Limb (tissue), 2 donors: ENCODE measurements around the gene DOP1B.
"Not testable (repeated sequence)": the region's sequence is repeated elsewhere in the genome, so short reads cannot be mapped to it uniquely, and the experiment has no call there.

Source experiments
- DNase-seq, 2 donors: peaks; one replicate each; pipeline ENCODE4 v3.0.0-alpha.2; 2016; ENCODE audit errors: extremely low spot score in 2 of 2

The DOP1B gene

DNA sequence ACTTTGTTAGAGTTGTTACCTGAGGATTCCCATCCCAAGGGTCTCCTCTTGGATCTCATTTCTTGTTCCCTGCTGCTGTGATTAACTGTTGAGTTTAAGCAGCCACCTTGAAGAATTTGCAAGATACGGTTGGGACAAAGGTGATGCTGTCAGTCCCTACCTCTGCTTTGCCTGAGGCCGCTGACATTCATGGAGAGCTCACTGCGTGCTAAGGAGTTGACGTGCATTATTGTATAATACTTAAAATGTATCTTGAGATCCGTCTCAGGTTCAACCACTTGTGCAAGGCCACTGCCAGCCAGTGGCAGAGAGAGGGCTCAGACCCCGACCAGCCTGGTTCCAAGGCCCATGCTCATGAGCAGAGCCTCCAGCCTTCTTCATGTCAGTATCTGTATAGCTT, 14.2 kb downstream of the DOP1B start:
- no peak for DNase-seq

GRCh38 chr21:36171336-36171735, 14.7 kb downstream of the DOP1B start:
- no peak for DNase-seq

GRCh38 chr21:36171741-36172331, 15.2 kb downstream of the DOP1B start:
- DNase-seq: no peak

GRCh38 chr21:36174780-36175179, 18.2 kb downstream of the DOP1B start:
- no peak for DNase-seq

DNA sequence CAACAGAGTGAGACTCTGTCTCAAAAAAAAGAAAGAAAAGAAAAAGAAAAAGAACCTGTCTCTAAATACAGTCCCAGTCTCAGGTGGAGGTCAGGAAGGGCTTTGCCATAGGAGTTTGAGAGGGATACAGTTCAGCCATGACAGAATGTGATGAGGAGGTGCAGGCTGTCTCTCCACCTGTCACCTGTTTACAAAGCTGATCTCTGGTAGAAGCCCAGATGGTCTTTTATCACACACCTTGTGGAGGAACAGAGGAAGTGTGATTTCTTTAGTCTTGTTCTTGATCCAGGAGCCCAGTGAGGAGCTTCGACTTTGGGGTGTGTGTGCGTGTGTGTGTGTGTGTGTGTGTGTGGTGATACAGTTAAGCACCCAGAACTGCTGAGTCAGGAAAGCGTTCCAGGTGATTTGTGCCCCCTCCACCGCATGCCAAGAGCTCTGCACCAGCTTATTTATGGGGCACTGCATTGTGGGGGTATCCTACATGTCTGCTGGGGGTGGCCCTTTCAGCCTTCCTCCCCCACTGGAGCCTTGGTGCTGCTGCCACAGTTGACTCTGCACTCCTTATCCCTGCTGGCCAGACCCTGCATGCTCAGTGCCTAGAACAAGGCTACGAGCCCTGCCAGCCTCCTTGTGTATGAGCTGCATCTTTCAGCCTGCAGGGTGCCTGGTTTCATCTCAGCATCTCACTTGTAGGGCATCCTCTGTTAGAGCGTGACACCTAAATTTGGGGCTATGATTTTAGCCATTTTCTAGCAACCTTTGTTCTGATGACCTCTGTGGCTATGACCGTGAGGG, 19.3 kb downstream of the DOP1B start:
- no peak for DNase-seq

- DNase-seq: no peak
Measured at GRCh38 chr21:36178349-36178748, 21.7 kb downstream of the DOP1B start.

DNA sequence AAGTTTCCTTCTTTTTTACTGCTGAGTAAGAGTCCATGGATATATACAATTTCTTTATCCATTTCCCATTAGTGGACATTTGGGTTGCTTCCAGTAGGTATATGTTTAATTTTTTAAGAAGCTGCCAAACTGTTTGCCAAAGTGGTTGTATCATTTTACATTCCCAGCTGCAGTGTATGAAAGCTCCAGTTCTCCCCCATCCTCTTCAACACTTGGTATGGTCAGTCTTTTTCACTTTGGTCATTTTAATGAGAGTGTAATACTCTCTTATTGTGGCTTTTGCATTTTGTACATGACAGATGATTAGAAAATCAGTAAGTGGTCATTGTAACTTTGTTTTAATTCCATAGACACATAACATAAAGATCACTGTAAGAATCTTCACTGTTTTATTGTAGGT, 22.5 kb downstream of the DOP1B start:
- no peak for DNase-seq

GRCh38 chr21:36180963-36181362, 24.3 kb downstream of the DOP1B start:
- no peak for DNase-seq

DNA sequence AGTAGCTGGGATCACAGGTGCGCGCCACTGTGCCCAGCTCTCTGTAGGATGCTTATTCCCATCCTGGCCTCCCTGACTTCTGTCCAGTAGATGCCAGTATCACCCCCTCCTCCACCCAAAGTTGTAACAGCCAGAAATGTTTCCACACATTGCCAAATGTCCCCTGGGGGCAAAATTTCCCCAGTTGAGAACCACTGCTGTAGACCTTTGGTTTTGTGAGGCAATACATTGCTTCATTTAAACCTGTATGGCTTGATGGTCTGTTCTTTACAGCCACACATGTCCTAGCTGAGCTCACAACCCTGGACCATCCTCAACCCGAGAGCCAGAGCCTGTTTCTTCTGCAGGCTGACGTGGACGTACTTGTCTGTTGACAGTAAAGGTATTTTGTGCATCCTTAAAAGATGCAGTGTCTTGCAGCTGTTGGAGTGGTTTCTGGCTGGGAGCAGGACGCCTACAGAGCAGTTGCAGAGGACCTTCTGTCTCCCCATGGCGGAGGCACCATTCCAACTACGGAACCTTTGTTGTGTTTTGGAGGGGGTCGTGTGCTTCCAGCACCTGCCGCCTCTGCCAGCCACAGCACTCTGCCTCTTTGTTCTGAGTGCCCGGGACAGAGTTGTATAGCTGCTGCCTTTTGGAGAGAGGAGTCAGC, 26.6 kb downstream of the DOP1B start:
- no peak for DNase-seq

DNA sequence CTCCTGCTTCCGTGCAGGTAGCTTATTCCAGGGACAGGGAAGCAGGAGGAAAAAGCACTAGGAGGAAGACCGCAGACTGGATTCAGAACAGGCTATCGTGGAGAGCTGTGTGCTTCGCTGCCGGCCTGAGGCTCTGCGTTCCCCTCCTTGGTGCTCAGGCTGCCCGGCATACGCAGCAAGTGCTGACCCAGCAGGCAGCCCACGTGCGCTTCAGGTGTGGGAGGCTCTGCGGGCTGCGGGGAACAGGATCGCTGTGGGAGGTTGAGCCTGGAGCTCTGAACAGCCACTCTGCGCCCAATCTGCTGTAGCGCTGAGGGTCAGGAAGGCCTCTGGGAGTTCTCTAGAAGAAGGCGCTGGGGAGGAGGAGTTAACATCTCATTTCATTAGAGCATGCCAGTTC, 27.9 kb downstream of the DOP1B start:
- no peak for DNase-seq

DNA sequence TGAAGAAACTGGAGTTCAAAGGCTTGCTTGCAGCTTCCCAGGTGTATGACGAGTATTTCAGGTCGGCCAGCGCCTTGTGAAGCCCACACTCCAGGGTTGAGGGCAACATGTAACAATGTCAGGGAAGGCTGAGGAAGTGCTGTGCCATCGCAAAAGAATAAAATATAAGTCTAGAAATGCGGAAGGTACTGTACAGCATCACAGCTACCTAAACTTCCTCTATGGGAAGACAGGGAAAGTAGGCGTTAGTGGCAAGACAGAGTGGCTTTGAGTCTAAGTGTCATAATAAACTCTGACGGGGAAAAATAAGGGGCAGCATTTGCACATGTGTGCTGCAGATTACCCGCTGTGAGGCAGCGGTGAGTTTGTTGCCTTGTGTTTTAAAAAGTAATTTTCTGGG, 28.9 kb downstream of the DOP1B start:
- no peak for DNase-seq

GRCh38 chr21:36186081-36186480, 29.5 kb downstream of the DOP1B start:
- no peak for DNase-seq

DNA sequence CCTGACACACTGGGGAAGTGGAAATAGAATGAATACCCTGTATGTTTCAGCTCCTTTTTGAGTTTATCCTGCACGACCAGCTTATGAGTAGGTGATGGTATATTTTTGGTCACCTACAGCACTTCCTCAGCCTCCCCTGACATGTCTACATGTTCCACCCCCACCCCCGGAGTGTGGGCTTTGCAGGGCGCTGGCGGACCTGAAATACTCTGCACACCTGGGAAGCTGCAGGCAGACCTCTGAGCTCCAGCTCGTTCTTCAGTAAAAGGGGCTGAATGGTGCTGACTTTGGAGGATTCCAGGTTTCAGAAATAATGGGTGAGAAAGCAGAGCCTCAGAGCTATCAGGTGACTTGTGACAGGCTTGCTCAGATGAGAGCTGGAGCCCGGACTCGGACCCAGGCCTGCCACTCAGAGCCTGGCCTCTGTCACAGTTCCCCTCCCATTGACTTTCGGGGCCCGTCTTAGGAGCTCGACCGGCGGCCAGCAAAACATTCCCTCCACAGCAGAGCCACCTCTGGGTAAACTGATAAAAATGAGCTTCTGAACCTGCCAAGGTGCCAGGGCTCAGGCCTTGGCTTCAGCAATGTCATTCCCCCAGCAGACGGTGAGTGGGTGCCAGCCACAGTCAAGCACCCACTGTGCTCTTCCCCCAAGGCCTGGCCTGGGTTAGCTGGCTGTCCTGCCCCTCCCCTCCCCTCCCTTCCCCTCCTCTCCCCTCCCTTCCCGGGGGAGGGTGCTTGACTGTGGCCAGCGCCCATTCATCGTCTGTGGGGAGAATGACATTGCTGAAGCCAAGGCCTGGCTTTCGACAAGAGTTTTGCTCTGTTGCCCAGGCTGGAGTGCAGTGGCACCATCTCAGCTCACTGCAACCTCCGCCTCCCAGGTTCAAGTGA, 30.1 kb downstream of the DOP1B start:
- DNase-seq: no peak

DNA sequence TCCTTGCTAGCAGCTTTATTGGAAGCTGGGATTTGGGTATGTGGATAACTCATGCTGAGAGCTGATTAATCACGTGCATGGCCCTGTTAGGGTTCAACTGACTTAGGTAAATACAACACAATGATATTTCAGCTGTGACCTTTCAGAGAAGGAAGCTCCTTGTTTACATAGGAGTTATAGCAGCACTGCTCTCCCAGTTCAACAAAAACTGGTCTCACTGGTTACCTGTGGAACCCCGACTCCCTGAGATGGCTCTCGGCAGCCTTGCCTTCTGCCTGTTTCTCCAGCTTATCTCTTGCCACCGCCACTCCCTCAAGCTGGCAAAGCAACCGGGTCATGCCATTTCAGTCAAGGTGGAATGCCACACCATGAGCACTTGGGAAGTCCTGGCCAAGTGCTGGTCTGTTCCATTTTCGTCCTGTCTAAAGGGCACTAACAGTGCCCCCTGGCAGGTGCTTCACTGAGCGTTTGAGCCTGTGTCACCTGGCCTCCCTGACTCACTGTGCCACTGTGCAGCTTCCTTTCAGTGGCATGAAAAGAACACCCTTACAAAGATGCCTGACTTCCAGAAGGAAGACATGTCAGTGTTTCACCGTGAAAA, 31.6 kb downstream of the DOP1B start:
- DNase-seq: no peak

DNA sequence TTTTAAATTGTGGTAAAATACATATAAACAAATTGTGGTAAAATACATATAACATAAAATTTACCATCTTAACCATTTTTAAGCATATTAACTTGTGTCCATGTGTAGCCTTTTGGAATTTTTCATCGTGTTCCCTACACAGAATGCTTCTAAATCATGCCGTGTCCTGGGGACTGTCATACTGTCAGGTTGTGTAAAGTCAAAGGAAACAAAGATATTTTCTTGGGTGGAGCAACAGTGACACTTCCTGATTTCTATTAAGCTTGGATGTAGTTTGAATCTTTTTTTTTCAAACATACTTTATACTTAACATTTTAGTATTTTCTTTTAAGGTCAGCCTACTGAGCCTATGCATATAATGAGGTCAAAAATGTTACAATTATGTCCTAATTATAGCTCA, 32.3 kb downstream of the DOP1B start:
- no peak for DNase-seq

DNA sequence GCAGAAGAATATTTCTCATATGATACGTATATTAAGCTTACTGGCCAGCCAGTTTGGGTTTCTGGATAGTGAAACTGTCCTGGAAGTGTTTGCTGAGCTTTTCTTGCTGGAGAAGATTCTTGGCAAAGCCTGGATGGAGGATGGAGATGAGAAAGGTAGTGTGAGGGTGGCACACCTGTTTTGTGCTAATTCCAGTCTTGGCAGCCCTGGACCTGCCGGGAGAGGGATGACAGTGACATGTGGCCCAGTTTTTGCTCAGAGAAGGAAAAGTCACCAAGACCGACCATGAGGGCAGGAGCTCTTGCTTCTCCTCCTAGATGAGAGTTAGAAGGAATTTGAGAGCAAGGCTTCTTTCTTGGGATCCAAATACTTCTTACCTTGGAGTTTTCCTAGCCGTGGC, 34.1 kb downstream of the DOP1B start:
- no peak for DNase-seq

DNA sequence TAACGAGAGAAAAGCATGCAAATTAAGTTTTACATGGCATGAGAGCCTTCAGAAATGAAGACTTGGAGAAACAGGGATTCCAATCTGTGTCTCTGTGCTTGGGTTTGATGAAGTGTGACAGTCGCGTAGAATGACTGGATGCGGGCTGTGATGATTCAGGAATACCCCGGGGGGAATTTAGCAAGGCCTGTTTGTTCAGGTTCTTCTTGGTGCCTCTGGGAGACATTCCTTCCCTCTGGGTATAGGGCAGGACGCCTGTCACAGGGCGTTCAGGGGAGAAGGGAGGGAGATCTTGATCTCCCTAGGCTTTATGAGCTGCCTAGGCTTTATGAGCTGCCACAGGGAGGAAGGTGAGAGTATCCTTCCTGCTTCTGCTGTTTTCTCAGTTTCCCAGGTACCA, 36.6 kb downstream of the DOP1B start:
- no peak for DNase-seq

DNA sequence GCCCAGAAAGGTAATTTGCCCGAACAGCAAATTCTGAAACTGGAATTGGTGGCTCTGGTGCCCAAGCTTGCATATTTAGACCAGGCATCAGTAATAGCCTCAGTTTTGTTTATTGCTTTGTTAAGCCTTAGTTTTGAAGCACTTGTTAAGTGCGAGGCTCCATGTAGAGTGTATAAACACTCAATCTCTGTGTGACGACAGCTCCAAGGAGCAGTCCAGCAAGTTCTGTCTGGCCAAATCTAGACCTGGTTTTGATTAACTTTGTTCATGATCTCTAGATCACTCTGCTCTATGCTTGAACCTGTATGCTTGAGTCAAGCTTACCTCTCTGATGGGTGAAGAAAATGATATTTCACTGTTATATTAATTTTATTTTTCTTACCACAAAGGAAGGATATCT, 37.4 kb downstream of the DOP1B start:
- no peak for DNase-seq

DNA sequence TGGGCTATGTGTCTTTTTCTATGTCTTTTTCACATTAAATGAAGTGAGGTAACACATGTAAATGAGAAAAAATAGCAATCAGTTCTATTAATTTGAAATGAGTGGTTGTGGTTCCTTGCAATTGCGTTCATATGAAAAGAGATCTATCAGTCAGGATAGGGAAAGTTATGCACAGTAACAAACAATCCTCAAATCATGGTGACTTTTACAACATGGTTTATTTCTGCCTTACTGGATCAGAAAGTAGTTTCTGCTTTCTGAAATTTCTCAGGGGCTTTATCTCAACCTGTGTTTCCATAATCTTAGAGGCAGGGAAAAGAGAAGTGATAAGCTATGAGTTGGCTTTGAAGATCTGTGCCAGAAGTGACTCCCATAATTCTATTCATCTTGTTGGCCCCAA, 39.0 kb downstream of the DOP1B start:
- DNase-seq: no peak

DNA sequence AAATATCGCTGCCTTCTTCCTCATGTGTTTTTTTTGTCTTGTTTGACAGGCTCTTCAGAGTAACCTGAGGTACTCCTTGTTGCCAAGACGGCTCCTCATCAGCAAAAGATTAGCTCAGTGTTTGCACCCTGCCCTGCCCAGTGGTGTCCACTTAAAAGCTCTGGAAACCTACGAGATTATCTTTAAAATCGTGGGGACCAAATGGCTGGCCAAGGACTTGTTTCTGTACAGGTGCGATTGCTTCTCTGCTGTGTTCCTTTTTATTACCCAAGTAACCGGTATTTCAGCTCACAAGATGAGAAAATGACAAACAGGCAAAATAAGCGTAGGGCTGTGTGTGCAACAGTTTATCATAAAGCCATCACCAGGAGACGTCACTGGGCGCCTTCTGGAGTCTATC, 42.4 kb downstream of the DOP1B start:
- DNase-seq: no peak

DNA sequence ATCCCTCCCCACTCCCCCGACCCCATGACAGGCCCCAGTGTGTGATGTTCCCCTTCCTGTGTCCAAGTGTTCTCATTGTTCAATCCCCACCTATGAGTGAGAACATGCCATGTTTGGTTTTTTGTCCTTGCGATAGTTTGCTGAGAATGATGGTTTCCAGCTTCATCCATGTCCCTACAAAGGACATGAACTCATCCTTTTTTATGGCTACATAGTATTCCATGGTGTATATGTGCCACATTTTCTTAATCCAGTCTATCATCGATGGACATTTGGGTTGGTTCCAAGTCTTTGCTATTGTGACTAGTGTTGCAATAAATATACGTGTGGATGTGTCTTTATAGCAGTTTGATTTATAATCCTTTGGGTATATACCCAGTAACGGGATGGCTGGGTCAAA, 43.0 kb downstream of the DOP1B start:
- not testable (repeated sequence) for DNase-seq
